22Rv1 (cell line): Measurements from ENCODE around the gene DGKD.

Experiments used
- H3K27ac ChIP-seq: fragments of 450-650 bp; 2 replicates; pipeline ENCODE4 v1.5.1; 2017
- ZFX ChIP-seq: fragments of 450-650 bp; IDR thresholded peaks from 2 replicates; pipeline ENCODE4 v1.6.1; 2017; ENCODE audit warnings: antibody characterized with exemption, borderline replicate concordance
- TF ChIP-seq, protein P1 (sequence below): fragments of 450-650 bp; IDR thresholded peaks from 2 replicates; pipeline ENCODE4 v1.5.1; 2017; ENCODE audit warnings: mild to moderate bottlenecking

DGKD gene

DNA sequence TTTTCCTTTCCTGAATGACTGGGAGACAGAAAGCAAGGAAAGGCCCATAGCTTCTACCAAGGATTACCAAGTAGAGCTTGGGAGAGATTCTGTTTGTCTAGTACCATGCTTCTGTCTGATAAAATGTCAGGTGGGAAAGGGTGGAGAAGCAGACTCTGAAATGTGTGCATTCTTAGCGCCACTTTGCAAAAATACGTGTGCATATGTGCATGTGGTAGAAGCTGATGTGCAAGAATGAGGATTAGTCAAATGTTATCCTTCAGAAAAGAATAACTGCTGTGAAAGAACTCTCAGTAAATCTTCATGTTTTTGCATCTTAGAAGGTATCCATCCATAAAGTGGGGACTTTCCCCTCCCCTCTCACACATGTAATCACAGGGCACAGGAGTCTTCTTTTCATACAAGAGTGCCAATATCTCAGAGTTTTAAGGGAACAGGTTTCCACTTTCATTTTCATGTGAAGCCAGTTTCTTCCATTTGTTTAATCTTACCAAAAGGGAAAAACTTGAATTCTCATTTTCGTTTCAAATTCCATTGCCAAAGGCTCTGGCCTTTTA lies 15.4 kb upstream of the DGKD start:
- no peak for TF ChIP-seq ZFX
- TF ChIP-seq, protein P1, sequence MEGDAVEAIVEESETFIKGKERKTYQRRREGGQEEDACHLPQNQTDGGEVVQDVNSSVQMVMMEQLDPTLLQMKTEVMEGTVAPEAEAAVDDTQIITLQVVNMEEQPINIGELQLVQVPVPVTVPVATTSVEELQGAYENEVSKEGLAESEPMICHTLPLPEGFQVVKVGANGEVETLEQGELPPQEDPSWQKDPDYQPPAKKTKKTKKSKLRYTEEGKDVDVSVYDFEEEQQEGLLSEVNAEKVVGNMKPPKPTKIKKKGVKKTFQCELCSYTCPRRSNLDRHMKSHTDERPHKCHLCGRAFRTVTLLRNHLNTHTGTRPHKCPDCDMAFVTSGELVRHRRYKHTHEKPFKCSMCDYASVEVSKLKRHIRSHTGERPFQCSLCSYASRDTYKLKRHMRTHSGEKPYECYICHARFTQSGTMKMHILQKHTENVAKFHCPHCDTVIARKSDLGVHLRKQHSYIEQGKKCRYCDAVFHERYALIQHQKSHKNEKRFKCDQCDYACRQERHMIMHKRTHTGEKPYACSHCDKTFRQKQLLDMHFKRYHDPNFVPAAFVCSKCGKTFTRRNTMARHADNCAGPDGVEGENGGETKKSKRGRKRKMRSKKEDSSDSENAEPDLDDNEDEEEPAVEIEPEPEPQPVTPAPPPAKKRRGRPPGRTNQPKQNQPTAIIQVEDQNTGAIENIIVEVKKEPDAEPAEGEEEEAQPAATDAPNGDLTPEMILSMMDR = no peak
- no peak overlapping the region for H3K27ac ChIP-seq

GRCh38 chr2:233339427-233339826 lies 14.9 kb upstream of the DGKD start:
- TF ChIP-seq, protein P1 = no peak
- TF ChIP-seq ZFX = no peak

DNA sequence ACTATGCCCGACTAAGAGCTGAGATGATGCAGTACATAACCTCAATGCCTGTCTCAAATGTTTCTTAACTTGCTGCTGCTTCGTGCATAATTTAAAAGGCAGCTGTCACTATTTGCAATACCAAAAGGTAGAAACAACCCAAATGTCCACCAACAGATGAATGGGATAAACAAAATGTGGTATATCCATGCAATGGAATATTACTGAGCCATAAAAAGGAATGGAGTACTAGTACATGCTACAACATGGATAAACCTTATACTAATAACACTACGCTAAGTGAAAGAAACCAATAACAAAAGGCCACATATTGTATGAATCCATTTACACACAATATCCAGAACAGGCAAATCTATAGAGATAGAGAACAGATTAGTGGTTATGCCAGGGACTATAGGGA lies 13.0 kb upstream of the DGKD start:
- no peak overlapping the region for H3K27ac ChIP-seq
- TF ChIP-seq, protein P1 = no peak
- no peak for TF ChIP-seq ZFX

More at GRCh38 chr2:233339427-233339826, 14.9 kb upstream of the DGKD start:
- H3K27ac ChIP-seq = no peak overlapping the region

GRCh38 chr2:233342301-233342700 lies 12.0 kb upstream of the DGKD start:
- H3K27ac ChIP-seq = no peak overlapping the region
- TF ChIP-seq, protein P1 = no peak
- TF ChIP-seq ZFX = no peak

DNA sequence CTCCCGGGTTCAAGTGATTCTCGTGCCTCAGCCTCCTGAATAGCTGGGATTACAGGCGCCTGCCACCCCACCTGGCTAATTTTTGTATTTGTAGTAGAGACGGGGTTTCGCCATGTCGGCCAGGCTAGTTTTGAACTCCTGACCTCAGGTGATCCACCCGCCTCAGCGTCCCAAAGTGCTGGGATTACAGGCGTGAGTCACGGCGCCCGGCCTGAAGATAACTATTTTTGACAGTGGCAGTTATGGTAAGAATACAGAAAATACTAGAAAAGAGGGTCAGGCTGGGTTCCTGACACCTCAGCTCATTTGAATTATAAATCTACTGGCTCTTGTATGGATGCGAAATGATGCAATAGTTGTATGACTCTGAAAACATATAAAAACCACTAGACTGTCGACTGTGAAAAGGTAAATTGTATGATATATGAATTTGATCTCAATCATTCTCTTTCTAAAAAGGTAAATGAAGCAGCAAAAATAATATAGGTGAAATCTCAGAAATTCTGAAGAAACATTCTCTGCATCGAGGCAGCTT lies 11.1 kb upstream of the DGKD start:
- H3K27ac ChIP-seq = no peak overlapping the region
- TF ChIP-seq, protein P1 = no peak
- no peak for TF ChIP-seq ZFX

- no peak overlapping the region for H3K27ac ChIP-seq
- TF ChIP-seq, protein P1 = no peak
- TF ChIP-seq ZFX = no peak
These were observed 7.9 kb upstream of the DGKD start for GRCh38 chr2:233346376-233346775.

DNA sequence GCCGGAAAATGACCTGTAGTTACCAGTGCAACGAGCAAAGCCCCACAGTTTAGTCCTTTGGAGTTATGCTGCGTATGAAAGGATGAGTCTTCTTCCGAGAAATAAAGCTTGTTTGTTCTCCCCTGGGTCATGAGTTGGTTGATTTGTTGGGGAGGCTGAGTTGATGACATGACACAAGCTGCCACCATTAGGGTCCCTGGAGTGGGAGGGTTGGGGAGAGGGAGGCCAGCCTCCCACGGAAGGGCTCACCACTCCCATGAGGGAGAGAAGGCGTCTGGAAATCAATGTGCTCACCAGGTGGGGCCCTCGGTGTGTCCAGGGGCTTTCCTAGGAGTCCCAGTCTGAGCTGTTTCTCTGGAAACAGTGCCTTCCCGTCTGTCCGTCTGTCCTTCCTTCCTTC lies 7.4 kb upstream of the DGKD start:
- H3K27ac ChIP-seq = no peak overlapping the region
- no peak for TF ChIP-seq ZFX
- TF ChIP-seq, protein P1 = no peak
